B cell (primary cell): ENCODE results near the gene MAP3K4. TPM values are rescaled to one million over a fixed set of nuclear protein-coding genes. Genes with fewer than 3 reads are reported as not detected.

ENCODE experiments used
- ATAC-seq: fragments of 200-7000 bp; cut with Tn5 transposase; one replicate; pipeline ENCODE4 v1.10.0; 2021; ENCODE audit warnings: low read depth, mild to moderate bottlenecking, moderate number of reproducible peaks, moderate library complexity
- CTCF ChIA-PET: fragments of 350-600 bp; sonication (Branson Sonifier 250); formaldehyde crosslinking; loops from one replicate; lab custom pipeline; 2021; ENCODE audit warnings: antibody characterized with exemption, inconsistent platforms; lab: Charles Lee
- POLR2A ChIA-PET: fragments of 350-600 bp; sonication (Branson Sonifier 250); formaldehyde crosslinking; loops from one replicate; lab custom pipeline; 2021; ENCODE audit warnings: antibody characterized with exemption; lab: Charles Lee
- DNase-seq: peaks from one replicate; pipeline ENCODE4 v3.0.0; 2013
- H2AFZ ChIP-seq: 2 replicates; pipeline ENCODE4 v1.6.1; 2012; ENCODE audit warnings: mild to moderate bottlenecking, low read depth, low read length; ENCODE audit not compliant: insufficient read depth, poor library complexity, severe bottlenecking
- H3K27ac ChIP-seq, 2 donors: 1 replicate in 1 of 2; 2 replicates in 1 of 2; pipeline ENCODE4 v1.5.1; 2012 to 2013; ENCODE audit warnings: low read length in 2 of 2, mild to moderate bottlenecking in 2 of 2, moderate library complexity in 1 of 2
- H3K27me3 ChIP-seq, 4 experiments: fragments of 200-600 bp in 1 of 4; sonication (generic) in 1 of 4; replicated peaks in 1 of 4; 1 replicate in 2 of 4; 2 replicates in 2 of 4; pipeline versions ENCODE4 v1.6.1 to v1.7.0; 2013 to 2016; ENCODE audit warnings: low read length in 3 of 4, mild to moderate bottlenecking in 2 of 4, mixed read lengths in 1 of 4, moderate library complexity in 1 of 4; ENCODE audit not compliant: insufficient read depth in 4 of 4, control insufficient read depth in 3 of 4; ENCODE audit errors: control extremely low read depth in 1 of 4
- H3K36me3 ChIP-seq, 2 experiments: replicated peaks in 1 of 2; 1 replicate in 1 of 2; 2 replicates in 1 of 2; pipeline versions ENCODE4 v1.6.1 to v1.7.1; 2013; ENCODE audit warnings: low read length in 1 of 2; ENCODE audit not compliant: insufficient read depth in 2 of 2, control insufficient read depth in 1 of 2; ENCODE audit errors: control extremely low read depth in 1 of 2, extremely low read depth in 1 of 2
- H3K4me1 ChIP-seq, 2 donors: fragments of 200-600 bp in 1 of 2; sonication (generic) in 1 of 2; 1 replicate in 1 of 2; 2 replicates in 1 of 2; pipeline versions ENCODE4 v1.5.1 to v1.6.1; 2013 to 2017; ENCODE audit warnings: low read length in 2 of 2; ENCODE audit not compliant: control insufficient read depth in 2 of 2, insufficient read depth in 2 of 2
- H3K4me2 ChIP-seq: replicated peaks from 2 replicates; pipeline ENCODE3; 2012; ENCODE audit warnings: mild to moderate bottlenecking, low read depth, low read length; ENCODE audit not compliant: poor library complexity, severe bottlenecking
- H3K4me3 ChIP-seq, 5 experiments: fragments of 200-600 bp in 1 of 5; sonication (generic) in 1 of 5; 1 replicate in 3 of 5; 2 replicates in 2 of 5; pipeline versions ENCODE4 v1.5.1 to v1.7.0; 2011 to 2016; ENCODE audit warnings: low read length in 4 of 5, mild to moderate bottlenecking in 4 of 5, low read depth in 2 of 5, control low read depth in 1 of 5, moderate library complexity in 1 of 5; ENCODE audit not compliant: insufficient read depth in 1 of 5; ENCODE audit errors: control extremely low read depth in 1 of 5, extremely low read depth in 1 of 5
- H3K79me2 ChIP-seq: fragments of 200-600 bp; sonication (generic); one replicate; pipeline ENCODE4 v1.6.0; 2016; ENCODE audit warnings: low read length; ENCODE audit not compliant: control insufficient read depth, insufficient read depth
- H3K9ac ChIP-seq: fragments of 200-600 bp; sonication (generic); 2 replicates; pipeline ENCODE4 v1.6.1; 2017; ENCODE audit warnings: mild to moderate bottlenecking, low read length, moderate library complexity
- H3K9me3 ChIP-seq, 3 donors: one replicate each; pipeline versions ENCODE4 v1.6.1 to v1.7.1; 2013; ENCODE audit warnings: low read length in 2 of 3; ENCODE audit not compliant: control insufficient read depth in 2 of 3, insufficient read depth in 1 of 3; ENCODE audit errors: control extremely low read depth in 1 of 3
- H4K20me1 ChIP-seq: 2 replicates; pipeline ENCODE4 v1.6.0; 2012; ENCODE audit warnings: mild to moderate bottlenecking, low read length; ENCODE audit not compliant: insufficient read depth, control insufficient read depth, poor library complexity, severe bottlenecking
- H3K27ac Mint-ChIP-seq: one replicate; pipeline ENCODE4 v1.8.0; 2021; ENCODE audit warnings: mixed read lengths
- H3K27me3 Mint-ChIP-seq: one replicate; pipeline ENCODE4 v1.8.0; 2021; ENCODE audit warnings: mixed read lengths
- H3K4me1 Mint-ChIP-seq: one replicate; pipeline ENCODE4 v1.8.0; 2021; ENCODE audit warnings: mixed read lengths
- H3K4me3 Mint-ChIP-seq: one replicate; pipeline ENCODE4 v1.8.0; 2021; ENCODE audit warnings: mixed read lengths
- H3K9me3 Mint-ChIP-seq: one replicate; pipeline ENCODE4 v1.8.0; 2022; ENCODE audit warnings: mixed read lengths; ENCODE audit not compliant: insufficient read depth
- EZH2 ChIP-seq: IDR thresholded peaks from 2 replicates; pipeline ENCODE4 v1.6.1; 2012; ENCODE audit warnings: borderline replicate concordance, low read depth, mild to moderate bottlenecking, moderate library complexity, low read length; ENCODE audit not compliant: insufficient read depth, poor library complexity, severe bottlenecking
- WGBS: methylation state at CpG from one replicate; pipeline ENCODE4 v1.1.5; 2013; ENCODE audit warnings: missing lambda C conversion rate; ENCODE audit not compliant: insufficient coverage; 5-methylcytosine and 5-hydroxymethylcytosine counted together
- intact Hi-C: fragments of 100-400 bp; cut with micrococcal nuclease; formaldehyde crosslinking; loops from one replicate; pipeline ENCODE4 v1.10.0; 2022
- polyA plus RNA-seq: library from polyadenylated mRNA; depleted of rRNA; stranded (reverse); fragments of >200 nt; gene quantifications from 2 replicates; pipeline ENCODE4 v1.2.3, GENCODE V29; 2012
- total RNA-seq, 2 donors: library from RNA; stranded (reverse); fragments of 120-200 nt in 1 of 2; gene quantifications; 1 replicate in 1 of 2; 2 replicates in 1 of 2; pipeline versions ENCODE4 v1.2.3 to v1.2.4, GENCODE V29; 2013 to 2022
- TF ChIP-seq, protein P1 (sequence below): fragments of 200-600 bp; IDR thresholded peaks from one replicate; pipeline ENCODE4 v1.8.0; 2022; ENCODE audit warnings: antibody characterized with exemption, mild to moderate bottlenecking

MAP3K4 gene
- total and polyA plus RNA-seq, 2 donors (not counting 1 experiment from before 2014, with no cell fraction given), result 24.4 to 105 TPM

DNA sequence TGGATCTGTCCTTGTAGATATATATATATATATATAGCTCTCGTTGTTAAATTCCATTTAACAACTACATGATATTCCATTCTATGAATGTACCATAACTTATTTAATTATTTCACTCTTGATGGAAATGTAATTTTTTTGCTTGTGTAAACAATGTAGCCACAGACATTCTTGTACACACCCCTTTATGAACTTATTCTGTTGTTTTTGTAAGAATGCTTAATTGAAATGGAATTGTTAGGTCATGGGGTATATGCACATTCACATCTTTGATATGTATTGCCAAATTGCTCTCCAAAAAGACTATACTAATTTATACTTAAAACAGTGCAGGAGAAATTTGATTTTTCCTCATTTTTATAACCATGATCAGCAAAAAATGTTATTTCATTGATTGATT is 67.2 kb downstream of the MAP3K4 start:
- peaks cover 0 to 1% of the 10 kb centered on the region in 2 experiments for H3K36me3 ChIP-seq
- no peak for ATAC-seq
- H3K4me3 ChIP-seq, result no peak overlapping the region
- ChIA-PET CTCF (no interaction called here), POLR2A (no interaction called here)
- peaks cover 0 to 4% (median 0%) of the 10 kb centered on the region in 3 donors for H3K9me3 ChIP-seq
- H3K27ac ChIP-seq, result no peak overlapping the region
- H2AFZ ChIP-seq, result no peak overlapping the region
- Mint-ChIP-seq H3K9me3 (no peaks in the 10 kb centered on the region), H3K27me3 (no peaks in the 10 kb centered on the region), H3K27ac (no peak overlapping the region), H3K4me1 (no peaks in the 10 kb centered on the region), H3K4me3 (no peak overlapping the region)
- no peak overlapping the region for H3K4me2 ChIP-seq
- intact Hi-C loops, result no loop called here
- no CpG with 5 or more reads among the region's 1 CpG for WGBS
- no peaks in the 10 kb centered on the region for H3K27me3 ChIP-seq
- H3K9ac ChIP-seq, result no peak overlapping the region
- TF ChIP-seq, protein P1, sequence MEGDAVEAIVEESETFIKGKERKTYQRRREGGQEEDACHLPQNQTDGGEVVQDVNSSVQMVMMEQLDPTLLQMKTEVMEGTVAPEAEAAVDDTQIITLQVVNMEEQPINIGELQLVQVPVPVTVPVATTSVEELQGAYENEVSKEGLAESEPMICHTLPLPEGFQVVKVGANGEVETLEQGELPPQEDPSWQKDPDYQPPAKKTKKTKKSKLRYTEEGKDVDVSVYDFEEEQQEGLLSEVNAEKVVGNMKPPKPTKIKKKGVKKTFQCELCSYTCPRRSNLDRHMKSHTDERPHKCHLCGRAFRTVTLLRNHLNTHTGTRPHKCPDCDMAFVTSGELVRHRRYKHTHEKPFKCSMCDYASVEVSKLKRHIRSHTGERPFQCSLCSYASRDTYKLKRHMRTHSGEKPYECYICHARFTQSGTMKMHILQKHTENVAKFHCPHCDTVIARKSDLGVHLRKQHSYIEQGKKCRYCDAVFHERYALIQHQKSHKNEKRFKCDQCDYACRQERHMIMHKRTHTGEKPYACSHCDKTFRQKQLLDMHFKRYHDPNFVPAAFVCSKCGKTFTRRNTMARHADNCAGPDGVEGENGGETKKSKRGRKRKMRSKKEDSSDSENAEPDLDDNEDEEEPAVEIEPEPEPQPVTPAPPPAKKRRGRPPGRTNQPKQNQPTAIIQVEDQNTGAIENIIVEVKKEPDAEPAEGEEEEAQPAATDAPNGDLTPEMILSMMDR, result no peak
- no peak for DNase-seq
- H3K79me2 ChIP-seq, result no peaks in the 10 kb centered on the region
- no peaks in the 10 kb centered on the region for H3K4me1 ChIP-seq
- no peaks in the 10 kb centered on the region for H4K20me1 ChIP-seq

DNA sequence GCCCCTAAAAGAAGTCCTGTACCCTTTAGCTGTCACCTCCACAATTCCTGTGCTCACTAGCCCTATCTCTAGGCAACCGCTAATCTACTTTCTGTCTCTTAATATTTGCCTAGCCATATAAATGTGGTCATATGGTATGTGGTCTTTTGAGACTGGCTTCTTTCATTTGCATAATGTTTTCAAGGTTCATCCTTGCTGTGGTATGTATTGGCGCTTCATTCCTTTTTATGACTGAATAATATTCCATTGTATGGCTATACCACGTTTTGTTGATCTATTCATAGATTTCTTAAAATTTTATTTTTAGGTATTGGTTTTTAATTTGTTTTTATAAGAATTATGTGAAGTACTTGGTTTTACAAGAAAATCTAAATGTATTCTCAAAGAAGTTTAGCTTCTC is 70.0 kb downstream of the MAP3K4 start:
- no peaks in the 10 kb centered on the region for H3K4me1 ChIP-seq
- intact Hi-C loops, result no loop called here
- Mint-ChIP-seq H3K9me3 (no peaks in the 10 kb centered on the region), H3K4me3 (no peak overlapping the region), H3K27ac (no peak overlapping the region), H3K27me3 (no peaks in the 10 kb centered on the region), H3K4me1 (no peaks in the 10 kb centered on the region)
- H2AFZ ChIP-seq, result no peak overlapping the region
- no peak overlapping the region for H3K4me3 ChIP-seq
- peaks cover 11% of the 10 kb centered on the region for H4K20me1 ChIP-seq
- H3K9me3 ChIP-seq, result peaks cover 0 to 4% (median 0%) of the 10 kb centered on the region in 3 donors
- no peak for ATAC-seq
- H3K27me3 ChIP-seq, result no peaks in the 10 kb centered on the region
- no peak overlapping the region for H3K9ac ChIP-seq
- H3K27ac ChIP-seq, result no peak overlapping the region
- POLR2A ChIA-PET, result no interaction called here
- no peak for DNase-seq
- CTCF ChIA-PET, result no interaction called here
- H3K36me3 ChIP-seq, result no peaks in the 10 kb centered on the region
- no peaks in the 10 kb centered on the region for H3K79me2 ChIP-seq
- H3K4me2 ChIP-seq, result no peak overlapping the region
- no CpG with 5 or more reads among the region's 3 CpGs for WGBS
- TF ChIP-seq EZH2, result no peak
- TF ChIP-seq, protein P1, result no peak
